H1 (cell line): ENCODE data around the gene RB1.

Experiments
- EP300 ChIP-seq, 2 experiments: IDR thresholded peaks; 1 replicate in 1 of 2; 2 replicates in 1 of 2; pipeline ENCODE4 v1.6.1; 2011 to 2012; ENCODE audit warnings: low read depth in 2 of 2, low read length in 2 of 2, mild to moderate bottlenecking in 2 of 2, borderline replicate concordance in 1 of 2, inconsistent platforms in 1 of 2, moderate library complexity in 1 of 2
- EZH2 ChIP-seq: fragments of 200-600 bp; sonication (generic); IDR thresholded peaks from 2 replicates; pipeline ENCODE4 v1.7.1; 2012; ENCODE audit warnings: low read depth, mild to moderate bottlenecking, moderate library complexity, low read length, inconsistent platforms; ENCODE audit not compliant: severe bottlenecking
- KDM4A ChIP-seq: IDR thresholded peaks from one replicate; pipeline ENCODE4 v1.7.1; 2012; ENCODE audit warnings: low read depth, mild to moderate bottlenecking, moderate library complexity, low read length, inconsistent platforms; ENCODE audit not compliant: severe bottlenecking
- PHF8 ChIP-seq: fragments of 200-600 bp; sonication (generic); conservative IDR thresholded peaks from 2 replicates; pipeline ENCODE4 v1.7.1; 2012; ENCODE audit warnings: low read depth, mild to moderate bottlenecking, inconsistent platforms, low read length, moderate library complexity
- TF ChIP-seq, protein P1 (sequence below), 3 experiments: IDR thresholded peaks; 1 replicate in 2 of 3; 2 replicates in 1 of 3; pipeline versions ENCODE4 v1.5.1 to v1.6.1; 2011; ENCODE audit warnings: low read length in 3 of 3, mild to moderate bottlenecking in 3 of 3, inconsistent platforms in 2 of 3, low read depth in 1 of 3, moderate library complexity in 1 of 3; ENCODE audit not compliant: insufficient read depth in 1 of 3; ENCODE audit errors: control extremely low read depth in 1 of 3

DNA sequence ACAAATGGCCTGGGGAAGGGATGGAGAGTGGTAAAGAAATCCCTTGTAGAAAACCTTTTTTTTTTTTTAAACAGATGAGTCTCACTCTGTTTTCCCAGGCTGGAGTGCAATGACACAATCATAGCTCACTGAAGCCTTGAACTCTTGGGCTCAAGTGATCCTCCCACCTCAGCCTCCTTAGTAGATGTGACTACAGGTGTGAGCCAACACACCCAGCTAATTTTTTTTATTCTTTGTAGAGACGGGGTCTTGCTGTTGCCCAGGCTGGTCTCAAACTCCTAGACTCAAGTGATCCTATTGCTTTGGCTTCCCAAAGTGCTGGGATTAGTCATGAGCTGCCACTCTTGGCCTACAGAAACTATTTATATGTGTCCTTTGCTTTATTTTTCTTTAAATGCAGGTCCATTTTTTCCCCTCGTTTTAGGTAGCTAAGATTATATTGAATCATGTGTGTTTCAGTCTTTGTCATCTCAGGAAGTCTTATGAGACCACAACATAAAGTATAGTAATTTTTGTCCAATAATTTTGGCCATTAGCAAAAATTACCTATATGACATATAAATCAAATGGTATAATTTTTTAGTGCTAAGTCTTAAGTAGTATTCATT, 98.9 kb downstream of the RB1 start:
- no peak for TF ChIP-seq PHF8
- TF ChIP-seq, protein P1, sequence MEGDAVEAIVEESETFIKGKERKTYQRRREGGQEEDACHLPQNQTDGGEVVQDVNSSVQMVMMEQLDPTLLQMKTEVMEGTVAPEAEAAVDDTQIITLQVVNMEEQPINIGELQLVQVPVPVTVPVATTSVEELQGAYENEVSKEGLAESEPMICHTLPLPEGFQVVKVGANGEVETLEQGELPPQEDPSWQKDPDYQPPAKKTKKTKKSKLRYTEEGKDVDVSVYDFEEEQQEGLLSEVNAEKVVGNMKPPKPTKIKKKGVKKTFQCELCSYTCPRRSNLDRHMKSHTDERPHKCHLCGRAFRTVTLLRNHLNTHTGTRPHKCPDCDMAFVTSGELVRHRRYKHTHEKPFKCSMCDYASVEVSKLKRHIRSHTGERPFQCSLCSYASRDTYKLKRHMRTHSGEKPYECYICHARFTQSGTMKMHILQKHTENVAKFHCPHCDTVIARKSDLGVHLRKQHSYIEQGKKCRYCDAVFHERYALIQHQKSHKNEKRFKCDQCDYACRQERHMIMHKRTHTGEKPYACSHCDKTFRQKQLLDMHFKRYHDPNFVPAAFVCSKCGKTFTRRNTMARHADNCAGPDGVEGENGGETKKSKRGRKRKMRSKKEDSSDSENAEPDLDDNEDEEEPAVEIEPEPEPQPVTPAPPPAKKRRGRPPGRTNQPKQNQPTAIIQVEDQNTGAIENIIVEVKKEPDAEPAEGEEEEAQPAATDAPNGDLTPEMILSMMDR (IDR thresholded peaks at IDR 0.05; ENCODE audit: control extremely low read depth in 1 of 3, insufficient read depth in 1 of 3, low read depth in 1 of 3, low read length in 3 of 3) = no peak
- no peak for TF ChIP-seq EP300 (IDR thresholded peaks at IDR 0.05; ENCODE audit: borderline replicate concordance in 1 of 2, low read depth in 2 of 2, low read length in 2 of 2)
- TF ChIP-seq EZH2 = no peak
- TF ChIP-seq KDM4A = no peak
